Hippocampal formation (tissue), 2 donors: ENCODE data around the gene FHIT.
"Not testable (repeated sequence)": the region's sequence is repeated elsewhere in the genome, so short reads cannot be mapped to it uniquely, and the experiment has no call there.

ENCODE experiments used
- DNase-seq, 2 donors: peaks; one replicate each; lab custom pipeline; 2025; lab: John Stamatoyannopoulos, UW

Gene FHIT

DNA sequence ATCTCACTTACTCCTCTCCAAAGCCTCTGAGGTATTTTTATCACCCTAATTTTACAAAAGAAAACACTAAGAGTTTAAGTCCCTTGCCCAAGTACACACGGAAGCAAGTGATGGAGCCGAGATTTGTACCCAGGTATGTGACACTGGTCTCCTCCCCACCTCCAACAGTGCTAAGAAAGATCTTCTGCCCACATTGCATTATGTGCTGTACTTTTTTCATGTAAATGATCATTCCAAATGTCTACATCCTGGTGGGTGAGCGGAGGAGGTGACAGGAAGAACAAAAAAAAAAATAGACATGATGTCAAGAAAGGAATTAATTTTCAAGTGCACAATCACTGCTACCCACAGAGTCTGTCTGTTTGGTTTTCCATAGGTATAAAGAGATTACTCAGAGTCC is 694.1 kb downstream of the FHIT start:
- DNase-seq: no peak

DNA sequence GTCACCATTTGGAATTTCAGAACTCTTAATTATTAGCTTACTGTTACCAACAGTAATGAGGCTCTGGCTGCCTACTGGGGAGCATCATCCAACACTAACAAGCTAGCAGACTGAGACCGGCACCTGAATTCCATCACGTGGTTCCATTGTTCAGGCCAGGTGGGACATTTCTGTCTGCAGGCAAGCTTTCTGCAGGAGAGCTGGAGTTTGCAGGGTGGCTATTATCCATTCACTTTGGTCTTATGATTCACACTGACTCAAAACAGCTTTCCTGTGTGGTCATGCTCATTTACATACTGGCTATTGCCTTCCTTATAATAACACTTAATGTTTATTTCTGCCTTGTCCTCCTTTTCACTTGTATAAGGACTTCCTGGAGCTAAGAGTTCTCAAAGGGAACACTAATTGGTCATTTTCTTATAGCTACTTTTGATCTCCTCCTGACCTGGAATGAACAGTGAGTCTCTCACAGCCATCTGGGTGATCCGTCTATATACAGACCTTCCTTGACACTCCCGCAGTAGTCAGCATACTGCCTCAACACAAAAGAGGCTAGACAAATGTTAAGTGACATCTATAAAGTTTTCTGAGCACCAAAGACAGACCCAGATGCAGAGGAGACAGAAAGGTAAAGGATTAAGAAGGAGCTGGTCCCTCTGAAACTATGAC is 695.4 kb downstream of the FHIT start:
- DNase-seq: no peak

DNA sequence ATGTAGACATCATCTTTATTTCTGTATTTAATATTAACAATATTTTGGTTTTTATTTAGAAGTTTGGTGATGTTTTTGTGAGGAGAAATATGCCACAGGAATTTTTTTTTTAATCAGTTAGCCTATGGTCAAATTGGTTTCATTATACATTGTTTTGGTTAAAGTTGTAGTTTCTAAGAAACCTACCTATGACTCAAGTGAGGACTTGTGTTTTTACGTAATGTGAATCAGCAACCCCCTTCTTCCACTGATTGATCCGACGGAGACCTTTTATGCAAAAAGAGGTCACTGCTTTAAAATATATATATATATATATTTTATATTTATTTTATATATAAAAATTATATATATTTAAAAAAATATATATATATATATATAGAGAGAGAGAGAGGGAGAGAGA is 698.1 kb downstream of the FHIT start:
- no peak for DNase-seq

DNA sequence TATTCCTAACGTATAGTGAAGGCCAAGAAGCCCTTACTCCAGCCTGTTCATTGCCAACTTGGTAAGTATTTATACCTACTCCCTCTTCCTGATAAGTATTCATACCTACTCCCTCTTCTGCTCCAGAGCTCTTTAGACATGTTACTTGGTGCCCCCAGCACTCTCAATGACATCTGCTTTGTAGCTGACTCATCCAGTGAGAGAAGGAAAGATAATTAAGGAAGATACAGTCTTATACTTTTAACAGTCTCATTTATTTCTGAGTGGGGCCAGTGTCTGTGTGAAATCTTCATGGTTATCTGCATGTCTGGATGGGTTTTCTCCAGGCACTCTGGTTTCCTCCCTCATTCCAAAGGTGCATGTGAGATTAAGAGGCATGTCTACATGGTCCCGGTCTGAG is 698.7 kb downstream of the FHIT start:
- no peak for DNase-seq

DNA sequence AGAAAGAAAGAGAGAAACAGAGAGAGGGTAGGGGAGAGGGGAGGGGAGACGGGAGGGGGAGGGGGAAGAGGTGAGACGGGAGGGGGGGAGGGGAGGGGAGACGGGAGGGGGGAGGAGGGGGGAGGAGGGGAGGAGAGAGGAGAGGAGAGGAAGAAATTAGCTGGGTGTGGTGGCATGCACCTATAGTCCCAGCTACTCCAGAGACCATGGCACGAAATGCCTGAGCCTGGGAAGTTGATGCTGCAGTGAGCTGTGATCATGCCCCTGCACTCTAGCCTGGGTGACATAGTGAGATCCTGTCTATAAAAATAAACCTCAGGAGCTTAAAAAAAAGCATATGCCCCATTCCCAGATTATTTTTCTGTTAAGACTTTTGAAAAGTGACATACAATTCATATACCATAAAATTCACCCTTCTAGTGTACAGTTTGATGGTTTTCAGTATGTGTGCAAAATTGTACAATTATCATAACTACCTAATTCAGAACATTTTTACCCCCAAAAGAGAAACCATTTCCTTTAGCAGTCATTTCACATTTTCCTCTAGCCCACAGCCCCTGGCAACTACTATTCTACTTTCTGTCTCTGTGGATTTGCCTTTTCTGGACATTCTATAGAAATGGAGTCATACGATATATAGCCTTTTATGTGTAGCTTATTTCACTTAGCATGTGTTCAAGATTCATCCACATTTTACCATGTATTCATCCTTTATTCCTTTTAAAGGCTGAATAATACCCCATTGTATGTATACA is 699.6 kb downstream of the FHIT start:
- no peak for DNase-seq

DNA sequence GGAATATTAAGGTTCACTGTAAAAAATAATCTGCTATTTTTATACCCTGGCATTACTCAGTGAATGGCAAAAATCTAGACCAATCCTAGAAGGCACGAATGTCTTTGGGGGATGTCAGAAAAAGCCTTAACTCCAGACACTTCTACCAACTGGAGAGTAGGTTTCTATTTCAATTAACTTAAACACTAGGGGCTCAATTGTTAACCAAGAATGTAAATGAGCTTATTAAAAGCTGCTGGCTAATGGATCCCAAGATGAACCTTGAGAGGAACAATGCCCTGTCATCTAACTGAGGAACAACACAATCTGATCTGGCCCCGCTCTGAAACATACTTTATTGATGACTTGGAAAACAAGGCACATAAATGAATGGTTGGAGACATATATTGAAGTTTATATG is 701.4 kb downstream of the FHIT start:
- no peak for DNase-seq

DNA sequence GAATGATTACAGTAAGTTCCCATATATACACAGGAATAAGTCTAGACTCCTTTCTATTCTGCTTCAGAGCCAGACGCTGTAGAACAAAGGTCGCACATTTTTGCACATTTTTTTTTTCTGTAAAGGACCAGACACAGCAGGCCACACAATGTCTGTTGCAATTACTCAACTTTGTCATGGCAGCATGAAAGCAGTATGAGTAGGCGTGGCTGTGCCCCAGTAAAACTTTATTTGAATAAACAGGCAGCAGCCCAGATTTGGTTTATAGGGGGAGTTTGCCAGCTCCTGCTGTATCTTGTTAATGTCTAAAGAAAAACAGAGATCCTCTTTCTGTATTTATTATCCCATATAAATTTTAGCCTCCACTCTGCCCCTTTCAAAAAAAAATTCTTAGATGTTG is 708.3 kb downstream of the FHIT start:
- no peak for DNase-seq

DNA sequence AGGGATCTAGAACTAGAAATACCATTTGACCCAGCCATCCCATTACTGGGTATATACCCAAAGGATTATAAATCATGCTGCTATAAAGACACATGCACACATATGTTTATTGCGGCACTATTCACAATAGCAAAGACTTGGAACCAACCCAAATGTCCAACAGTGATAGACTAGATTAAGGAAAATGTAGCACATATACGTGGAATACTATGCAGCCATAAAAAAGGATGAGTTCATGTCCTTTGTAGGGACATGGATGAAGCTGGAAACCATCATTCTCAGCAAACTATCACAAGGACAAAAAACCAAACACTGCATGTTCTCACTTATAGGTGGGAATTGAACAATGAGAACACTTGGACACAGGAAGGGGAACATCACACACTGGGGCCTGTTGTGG is 711.9 kb downstream of the FHIT start:
- DNase-seq: not testable (repeated sequence)

DNA sequence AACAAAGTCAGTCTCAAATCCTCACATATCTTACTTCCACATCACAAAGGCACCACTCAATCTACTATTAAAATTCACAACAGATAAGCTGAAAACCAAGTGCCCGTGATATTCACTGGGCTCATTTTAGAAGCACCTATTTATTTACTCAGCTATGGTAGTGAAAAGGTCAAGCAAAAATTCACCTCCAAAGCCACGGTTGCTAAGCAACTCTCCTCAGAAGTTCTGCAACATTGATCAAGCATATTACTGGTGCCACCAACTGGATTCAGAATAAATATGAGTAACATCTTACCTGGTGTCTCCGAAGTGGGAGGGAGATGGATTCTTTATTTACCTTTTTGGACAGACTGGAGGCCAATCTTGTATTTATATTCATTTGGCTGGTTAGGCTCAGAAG is 714.8 kb downstream of the FHIT start:
- no peak for DNase-seq

DNA sequence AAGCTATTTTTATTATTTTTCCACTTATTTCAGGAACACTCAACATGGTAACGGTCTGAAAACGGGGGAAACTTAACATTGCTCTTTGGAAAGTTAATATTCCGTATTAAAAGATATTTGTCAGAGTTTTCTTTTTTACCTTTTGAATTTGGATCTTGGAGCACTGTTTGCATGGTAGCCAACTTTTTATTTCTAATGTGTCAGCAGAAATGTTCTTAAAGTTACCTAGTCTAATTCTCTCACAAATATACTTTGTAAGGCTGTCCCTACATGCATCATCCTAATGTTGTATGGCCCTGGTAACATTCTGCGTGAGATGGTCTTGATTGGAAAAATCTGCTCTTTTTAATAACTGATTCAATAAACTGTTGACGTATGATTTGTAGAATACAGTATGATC is 719.5 kb downstream of the FHIT start:
- no peak for DNase-seq

DNA sequence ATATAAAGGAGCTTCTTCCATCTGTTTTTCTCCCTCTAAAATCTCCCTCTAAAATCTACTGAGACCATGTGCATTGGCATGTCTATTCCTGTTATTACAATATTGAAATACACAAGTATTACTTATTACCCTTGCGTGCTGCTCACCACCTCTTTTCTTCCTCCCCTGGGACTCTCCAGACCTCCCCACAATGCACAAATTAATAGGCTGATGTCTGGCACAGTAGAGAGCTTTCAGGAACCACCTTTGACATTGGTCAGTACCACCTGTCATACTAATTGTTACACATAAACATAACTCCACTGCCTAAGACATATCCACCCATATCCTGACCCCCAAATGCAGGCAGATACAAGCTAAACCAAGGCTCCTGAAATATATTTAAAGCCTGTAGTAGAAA is 722.6 kb downstream of the FHIT start:
- DNase-seq: no peak

DNA sequence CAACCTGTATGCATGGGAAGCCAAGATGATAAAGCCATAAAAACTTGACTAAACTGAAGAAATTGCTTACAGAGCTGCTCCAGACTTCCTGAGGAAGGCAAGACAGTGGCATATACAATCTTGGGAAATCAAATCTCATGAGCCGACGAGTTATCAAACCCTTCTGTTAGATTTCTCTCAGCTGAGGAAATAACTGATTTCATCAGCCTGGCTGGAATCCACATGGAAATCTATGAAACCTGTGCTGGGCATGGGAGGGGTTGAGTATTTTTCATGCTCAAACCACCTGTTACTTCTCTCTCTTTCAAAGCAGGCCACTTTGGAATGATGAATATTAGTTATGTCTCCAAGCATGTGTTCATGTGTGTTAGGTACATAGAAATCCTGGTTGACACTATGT is 727.7 kb downstream of the FHIT start:
- no peak for DNase-seq

DNA sequence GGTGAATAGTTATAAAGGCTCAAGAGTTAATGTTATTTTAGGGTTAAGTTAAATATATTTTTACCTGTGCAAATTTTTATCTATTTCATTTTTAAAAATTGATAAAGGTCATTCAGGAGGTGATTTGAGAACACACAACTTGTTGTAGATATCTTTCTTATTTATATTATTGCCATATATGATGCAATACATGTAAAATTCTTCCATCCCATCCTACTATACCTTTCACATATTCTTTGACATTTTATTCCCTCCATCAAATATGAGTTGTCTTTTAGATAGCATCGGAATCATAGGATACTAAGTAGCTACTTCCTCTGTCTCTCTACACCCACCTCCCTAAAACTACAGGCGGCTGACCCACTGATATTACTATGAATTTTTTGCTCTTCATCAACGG is 734.1 kb downstream of the FHIT start:
- DNase-seq: no peak

DNA sequence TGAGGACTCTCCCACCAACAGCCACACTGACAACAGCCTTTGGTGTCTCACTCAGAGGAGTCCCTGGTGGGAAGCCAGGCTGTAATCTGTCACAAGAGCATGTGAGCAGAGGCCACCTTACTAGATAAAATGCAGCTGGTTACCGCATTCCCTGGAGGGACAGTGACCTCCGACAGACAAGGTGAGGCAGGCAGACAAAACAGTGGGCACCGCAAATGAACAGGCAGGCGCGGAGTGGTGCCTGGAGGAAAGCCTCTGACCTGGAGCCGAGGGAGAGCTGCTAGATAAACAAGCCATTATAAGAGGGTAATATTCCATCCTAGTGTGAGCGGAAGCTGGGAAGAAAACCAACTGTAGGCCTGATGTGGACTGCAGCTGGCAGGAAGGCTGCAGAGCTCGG is 736.4 kb downstream of the FHIT start:
- no peak for DNase-seq

DNA sequence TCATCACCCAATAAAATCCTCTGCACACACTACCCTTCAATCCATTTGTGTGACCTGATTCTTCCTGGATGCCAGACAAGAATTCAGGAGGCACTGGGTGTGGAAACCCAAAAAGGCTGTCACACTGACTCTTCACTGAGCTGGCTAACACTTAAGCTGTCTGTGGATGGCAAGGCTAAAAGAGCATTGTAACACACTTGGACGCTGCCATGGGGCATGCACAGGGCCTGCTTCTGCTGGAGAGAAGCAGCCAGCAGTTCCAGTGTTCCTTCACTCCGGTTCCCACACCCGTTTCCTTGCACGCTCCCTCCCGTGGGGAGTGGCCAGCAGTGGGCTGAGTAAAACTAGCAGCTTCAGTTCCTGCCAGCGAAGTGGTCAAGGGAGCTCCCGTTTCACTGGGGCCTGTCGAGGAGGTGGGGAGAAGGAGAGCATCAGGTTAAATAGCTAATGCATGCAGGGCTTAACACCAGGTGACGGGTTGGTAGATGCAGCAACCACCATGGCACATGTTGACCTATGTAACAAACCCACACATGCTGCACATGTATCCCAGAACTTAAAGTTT is 737.1 kb downstream of the FHIT start:
- no peak for DNase-seq

DNA sequence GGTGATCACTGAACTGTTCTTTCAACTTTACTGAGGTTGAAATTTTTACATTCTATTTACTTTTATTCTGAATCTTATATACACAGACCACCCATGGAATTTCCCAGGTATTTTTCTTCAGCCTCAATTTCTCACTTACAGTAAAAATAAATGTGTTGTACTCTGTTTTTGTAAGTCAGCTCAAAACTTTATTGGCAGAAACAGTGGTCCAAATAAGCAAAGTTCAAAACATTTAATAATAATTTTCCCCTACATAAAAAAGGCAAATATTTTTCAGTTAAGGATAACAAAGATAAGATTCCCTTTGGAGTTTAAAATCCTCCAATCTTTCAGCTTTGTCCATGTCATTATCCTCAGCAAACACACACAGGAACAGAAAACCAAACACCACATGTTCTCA is 738.0 kb downstream of the FHIT start:
- DNase-seq: no peak

DNA sequence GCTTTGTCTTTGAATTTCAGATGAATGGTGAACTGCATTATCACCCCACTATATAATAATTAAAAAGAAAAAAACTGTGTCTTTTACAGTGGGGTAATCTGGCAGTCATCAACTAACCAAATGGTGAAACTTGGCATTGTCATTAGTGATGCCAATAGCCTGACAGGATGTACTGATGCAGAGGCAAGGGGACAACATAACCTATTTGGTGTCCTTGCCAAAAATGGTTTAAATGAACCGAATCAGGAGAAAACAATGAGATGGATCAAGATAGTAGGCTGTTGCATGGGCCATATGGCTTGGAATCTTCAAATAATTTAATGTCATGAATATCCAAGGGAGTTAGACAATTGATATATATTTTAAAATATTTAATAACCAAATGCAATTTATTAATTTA is 738.7 kb downstream of the FHIT start:
- no peak for DNase-seq

DNA sequence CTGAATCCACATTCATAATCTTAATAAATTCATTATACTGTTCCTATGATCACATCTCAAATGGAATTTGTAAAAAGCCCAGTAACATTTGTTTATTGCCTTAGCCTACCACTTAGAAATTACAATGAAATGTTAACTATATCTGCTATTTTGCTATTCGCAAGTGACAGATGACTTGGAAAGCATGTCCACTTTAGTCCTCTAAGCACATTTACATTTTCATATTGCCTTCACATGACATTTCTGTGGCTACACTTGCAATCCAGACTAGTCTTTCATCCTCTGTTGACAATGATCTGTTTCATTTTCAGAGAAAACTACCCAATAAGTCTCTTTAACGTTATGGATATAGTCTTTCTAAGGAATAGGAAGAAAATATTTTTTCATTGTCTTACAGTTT is 741.8 kb downstream of the FHIT start:
- no peak for DNase-seq

DNA sequence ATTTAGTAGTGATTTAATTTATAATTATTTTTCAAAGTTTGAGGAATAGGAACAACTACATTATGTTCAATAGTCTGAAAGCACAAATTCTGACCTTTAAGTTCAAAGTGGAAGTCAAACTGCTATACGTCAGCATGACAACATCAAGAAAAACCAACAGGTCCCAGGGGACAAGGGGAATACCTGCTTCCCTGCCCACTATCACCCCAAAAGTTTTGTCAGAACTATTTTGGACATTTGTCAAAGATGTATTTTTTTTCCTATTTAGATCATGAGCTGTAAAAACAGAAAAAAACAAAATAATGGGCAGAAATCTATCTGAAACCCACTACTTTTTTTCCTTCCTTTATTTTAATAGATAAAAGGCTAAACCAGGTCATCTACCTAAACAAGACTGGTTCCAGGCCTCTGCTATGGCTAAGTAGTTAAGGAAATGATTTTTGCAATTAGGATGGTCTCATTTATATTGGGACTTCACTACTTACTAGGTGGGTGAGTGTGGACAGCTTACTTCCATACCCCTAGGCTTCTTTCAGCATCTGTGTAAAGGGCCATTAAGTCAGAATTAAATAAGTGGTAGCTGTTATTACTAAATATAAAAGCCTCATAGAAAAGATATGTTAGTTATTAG is 746.3 kb downstream of the FHIT start:
- DNase-seq: no peak

DNA sequence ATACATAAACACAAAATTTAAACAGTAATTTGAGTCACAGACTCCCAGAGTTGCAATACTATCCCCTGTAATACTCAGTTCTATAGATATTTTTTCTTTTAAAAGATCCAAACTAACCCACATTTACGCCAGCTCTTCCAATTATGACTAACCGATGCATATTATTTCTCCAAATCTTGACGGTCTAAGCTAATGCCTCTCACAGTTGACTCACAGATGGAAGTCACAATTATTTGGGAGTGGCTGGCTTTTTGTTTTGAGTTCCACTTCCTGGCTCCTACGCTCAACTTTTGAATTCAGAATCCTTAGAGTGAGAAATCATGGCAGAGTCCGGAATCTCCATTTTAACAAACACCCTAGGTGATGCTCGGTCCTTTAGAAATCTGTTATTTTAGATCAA is 749.9 kb downstream of the FHIT start:
- DNase-seq: no peak

DNA sequence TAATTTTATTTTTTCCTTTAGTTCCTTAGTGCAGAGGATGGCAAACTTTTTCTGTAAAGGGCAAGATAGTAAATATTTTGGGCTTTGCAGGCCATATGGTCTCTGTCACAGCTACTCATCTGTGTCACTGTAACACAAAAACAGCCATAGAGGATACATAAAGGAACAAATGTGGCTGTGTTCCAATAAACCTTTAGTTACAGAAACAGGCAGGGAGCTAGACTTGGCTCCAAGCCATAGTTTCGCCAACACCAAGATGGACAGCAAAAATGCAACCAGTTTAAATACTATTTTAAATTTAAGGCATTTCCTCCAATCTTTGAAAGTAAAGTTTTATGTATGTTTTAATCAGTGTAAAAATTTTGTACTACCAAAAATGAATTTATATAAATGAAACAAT is 753.4 kb downstream of the FHIT start:
- DNase-seq: no peak

DNA sequence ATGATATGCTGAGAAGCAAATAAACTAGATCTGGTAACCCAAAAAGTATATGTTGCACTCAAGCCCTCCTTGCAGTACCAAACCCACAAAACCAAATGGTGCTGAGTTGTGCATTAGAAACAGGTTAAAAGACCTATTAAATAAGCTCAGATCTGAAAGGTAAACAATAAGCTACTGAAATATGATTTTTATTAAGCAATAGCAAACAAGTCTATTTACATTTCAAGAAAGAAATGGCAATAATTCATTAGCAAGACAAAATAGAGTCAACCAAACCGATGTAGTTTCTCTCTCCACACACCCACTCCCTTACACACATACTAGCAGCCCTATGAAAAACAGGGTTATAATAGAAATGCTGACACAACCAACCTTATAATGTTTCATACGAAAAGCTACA is 760.3 kb downstream of the FHIT start:
- no peak for DNase-seq

DNA sequence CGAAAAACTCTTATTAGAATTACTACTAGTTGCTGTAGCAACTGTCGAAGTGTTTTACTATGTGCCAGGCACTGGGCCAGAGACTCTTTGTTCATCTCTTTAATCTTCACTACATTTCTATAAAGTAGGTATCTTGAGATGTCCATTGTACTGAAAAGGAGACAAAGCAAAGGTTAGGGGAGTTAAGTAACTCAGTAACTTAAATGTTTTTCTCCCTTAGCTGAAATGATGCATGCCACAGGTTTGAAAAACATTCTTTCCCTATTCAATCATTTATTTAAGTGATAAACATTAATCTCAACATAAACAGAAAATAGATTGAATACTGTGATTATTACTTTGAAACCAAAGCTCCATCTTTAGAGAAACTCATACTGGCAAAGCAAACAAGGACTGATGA is 776.2 kb downstream of the FHIT start:
- DNase-seq: no peak
